IPS-NIHi7 (cell line): Measurements from ENCODE around the gene CPEB1.

Source experiments
- DNase-seq: peaks from one replicate; pipeline ENCODE4 v3.0.0; 2012; ENCODE audit warnings: mixed read lengths; ENCODE audit errors: extremely low spot score

The CPEB1 gene

DNA sequence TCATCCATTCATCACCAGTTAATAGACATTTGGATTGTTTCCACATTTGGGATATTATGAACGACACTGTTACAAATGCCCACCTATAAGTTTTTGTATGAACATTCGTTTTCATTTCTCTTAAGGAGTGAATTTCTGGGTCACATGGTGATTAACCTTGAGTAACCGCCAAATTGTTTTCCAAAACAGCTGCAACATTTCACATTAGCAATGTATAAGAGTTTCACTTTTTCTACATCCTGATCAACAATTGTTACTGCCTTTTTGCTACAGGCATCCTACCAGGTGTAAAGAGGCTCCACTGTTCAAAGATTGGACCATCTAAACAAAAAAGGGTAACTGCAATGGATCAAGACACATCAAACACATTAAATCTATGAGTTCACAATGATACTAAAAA is 52.0 kb downstream of the CPEB1 start:
- DNase-seq = no peak

DNA sequence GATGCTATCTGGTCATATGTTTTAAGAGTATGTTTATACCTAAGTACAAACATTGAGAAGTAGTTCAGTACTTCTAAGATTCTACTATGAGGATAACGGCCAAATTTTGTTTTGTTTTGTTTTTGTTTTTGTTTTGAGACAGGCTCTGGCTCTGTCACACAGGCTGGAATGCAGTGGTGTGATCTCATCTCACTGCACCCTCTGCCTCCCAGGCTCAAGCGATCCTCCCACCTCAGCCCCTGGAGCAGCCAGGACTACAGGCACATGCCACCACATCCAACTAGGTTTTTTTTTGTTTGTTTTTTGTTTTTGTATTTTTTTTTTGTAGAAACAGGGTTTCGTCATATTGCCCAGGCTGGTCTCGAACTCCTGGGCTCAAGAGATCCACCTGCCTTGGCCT is 59.4 kb downstream of the CPEB1 start:
- DNase-seq = no peak

DNA sequence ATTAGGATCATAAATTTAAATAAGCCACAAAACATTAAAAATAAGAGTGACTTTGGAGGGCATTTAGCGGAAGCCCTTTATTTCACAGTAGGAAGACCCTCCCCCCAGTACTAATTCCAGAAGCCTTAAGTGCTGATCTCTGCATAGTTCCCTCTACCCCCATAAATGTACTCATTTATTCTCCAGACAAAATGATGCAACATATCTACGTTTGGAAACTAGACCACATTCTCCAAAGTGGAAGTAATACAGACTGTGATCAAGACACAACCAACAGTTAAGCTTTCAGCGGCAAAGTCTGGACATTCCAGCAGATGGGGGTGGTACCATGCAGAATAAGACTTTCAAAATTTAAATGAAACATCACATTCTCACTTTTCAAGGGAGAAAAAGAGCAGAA is 62.1 kb downstream of the CPEB1 start:
- no peak for DNase-seq

DNA sequence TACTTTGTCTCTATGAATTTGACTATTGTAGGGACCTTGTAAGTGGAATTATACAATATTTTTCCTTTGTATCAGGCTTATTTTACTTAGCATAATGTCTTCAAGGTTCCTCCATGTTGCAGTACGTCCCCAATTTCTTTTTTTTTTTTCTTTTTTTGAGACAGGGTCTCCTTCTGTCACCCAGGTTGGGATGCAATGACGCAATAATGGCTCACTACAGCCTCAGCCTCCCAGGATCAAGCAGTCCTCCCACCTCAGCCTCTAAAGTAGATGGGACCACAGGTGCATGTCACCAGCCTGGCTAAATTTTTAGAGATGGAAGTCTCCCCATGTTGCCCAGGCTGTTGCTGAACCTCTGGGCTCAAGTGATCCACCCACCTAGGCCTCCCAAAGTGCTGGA is 66.5 kb downstream of the CPEB1 start:
- DNase-seq = no peak

DNA sequence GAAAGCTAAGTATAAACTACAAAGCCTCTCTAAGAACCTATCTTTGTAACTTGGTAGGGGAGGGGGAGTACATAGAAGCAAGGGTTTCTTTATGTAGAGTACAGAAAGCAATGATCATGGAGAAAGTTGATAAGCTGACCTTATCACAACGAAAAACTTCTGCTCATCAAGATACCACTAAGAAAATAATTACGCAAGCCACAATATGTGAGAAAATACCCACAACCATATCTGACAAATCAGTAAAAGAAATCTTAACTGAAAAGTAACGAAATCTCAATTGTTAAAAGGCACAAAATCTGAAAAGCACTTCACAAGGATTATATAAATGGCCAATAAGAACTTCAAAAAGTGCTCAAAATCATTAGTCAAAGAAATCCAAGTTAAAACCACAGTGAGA is 71.8 kb downstream of the CPEB1 start:
- no peak for DNase-seq

DNA sequence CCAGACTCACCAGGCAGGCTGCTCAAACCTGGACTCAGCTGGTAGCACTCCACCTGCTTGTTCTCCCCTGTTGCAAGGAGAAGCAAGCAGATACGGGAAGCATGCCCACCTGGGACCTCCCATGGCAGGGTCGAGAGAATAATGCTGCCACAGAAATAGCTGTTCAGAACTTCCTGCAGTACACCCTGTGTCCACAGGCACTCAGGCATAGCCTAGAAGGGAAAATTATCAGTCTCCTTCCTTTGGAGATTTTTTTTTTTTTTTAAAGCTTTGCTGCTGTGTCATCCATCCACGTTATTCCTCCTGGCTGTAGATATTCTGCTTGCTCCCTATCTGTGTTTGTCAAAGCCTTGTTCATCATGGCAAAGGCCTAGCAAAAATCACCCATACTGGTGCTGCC is 74.2 kb downstream of the CPEB1 start:
- no peak for DNase-seq

DNA sequence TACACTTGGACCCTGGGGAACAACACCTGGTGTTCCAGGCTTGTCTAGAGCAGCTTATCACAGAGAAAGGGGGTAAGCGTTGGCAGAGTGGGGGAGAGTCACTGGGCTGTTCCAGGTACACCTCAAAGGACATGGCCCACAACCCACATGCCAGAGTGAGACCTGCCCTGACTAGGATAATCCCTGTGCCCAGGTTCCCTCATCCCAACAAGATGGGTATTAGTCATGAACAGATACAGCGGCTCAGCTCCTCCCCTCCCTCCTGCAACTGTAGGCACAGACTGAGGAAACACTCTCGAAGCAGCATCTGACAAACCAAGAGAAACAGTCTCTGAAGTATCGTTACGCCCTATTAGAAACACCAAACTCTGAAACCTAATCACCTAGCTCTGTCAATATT is 74.9 kb downstream of the CPEB1 start:
- DNase-seq = no peak

DNA sequence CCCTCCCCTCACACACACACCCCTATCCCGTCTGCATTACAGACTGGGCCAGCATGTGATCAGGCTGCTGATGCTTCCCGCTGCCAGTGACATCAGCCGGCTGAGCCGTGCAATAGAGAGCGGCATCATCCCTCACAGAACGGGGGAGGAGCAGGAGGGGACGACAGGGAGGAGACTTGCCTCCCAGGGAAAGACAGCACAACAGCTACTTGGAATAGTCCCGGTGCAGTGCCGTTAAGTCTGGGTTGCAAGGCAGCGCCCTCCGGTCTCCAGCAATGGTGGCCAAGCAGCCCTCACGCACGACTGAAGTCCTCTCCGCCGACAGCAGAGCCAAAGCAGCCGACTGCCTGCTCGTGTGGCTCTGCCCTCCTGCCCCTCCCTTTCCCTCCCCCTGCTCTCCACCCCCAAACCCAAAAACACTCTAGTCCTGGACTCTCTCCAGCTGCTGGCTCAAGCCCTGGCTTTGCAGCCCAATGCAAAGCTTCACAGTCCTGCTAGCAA is 75.4 kb downstream of the CPEB1 start:
- peak; percentile 79 for DNase-seq

DNA sequence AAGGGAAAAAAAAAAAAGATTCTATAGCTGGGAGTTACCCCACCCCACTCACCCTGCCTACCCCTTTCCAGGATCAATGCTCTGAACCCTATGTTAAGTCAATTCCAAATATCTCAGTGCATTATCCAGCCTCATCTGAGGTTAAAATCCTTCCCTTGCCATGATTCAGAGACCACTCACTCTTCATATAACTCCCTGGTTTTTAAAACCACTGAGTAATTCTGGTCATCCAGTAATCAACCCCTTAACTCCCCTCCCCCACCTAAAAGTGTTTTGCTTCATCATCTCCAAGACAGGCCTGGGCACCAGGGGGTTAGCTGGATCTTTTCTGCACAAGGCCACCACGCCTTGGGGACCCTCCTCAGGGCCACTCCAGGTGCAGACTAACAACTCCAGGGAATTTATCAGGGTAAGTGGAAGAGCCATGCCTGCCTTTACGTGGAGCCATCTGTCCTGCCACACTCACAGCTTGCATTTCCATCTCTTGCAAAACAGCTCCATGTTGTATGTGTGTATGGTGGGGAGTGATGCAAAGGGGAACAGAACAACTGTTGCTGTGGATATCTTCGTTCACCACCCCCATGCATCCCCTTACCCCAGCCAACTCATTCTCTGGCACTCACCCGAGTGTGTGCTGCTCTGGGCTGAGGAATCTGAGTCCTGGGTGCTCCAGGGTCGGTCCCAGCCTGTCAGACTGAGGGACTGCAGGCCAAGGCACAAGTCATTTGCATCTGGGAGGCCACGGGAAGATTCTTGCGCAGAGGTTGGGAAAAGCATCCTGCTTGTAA is 76.2 kb downstream of the CPEB1 start:
- no peak for DNase-seq

DNA sequence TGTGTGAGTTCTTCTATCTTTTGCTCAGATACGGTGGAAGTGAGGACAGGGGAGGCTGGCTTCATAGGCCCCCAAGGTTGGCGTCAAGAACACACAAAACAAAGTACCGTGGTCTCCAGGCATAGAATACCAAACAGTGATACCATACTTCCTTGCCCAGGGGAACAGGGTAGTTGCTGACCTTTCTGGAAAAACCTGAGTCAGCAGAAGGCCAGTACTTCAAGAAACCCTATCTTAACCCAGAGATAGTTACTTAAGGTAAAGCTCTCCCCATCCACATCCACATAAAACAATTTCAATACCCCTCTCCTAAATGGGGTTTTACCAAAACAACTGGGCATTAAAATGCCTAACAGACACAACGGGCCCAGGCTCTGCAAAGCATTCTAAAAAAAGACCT is 77.3 kb downstream of the CPEB1 start:
- no peak for DNase-seq

DNA sequence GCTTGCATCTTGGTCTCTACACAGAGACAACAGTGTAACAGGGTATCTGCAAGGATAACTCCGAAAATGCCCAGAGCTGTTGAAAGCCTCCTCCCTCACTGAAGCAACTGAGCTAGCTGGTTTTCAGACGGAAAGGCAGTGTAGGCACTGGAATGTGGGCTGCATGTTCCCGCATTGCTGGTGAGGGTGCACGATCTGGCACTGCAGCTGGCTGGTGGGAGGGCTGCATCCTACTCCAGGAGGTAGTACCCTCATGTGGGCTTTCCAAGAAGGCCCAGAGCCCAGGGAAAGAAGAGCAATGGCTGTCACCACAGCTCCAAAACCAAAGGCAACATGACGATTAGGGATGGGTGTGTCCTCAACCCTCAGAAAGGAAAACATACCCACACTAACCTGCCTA is 78.2 kb downstream of the CPEB1 start:
- no peak for DNase-seq

DNA sequence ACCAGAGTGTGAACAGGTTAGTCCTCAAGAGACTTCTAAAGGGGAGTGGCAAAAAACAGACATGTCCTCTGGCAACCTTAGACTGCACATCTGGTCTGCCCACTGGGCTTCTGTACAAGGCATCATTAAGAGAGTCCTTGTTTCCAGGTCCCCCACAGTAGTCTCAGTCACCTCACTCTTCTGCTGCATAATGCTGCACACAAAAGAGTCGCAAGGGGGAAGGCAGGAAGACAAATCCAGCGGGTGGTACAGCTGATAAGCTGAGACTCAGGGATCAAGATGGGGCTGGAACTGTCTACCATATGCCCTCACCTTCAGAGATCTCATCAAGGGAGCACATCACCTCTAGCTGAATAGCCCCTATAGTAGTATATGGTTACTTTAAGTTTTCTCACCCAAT is 79.5 kb downstream of the CPEB1 start:
- DNase-seq = no peak

DNA sequence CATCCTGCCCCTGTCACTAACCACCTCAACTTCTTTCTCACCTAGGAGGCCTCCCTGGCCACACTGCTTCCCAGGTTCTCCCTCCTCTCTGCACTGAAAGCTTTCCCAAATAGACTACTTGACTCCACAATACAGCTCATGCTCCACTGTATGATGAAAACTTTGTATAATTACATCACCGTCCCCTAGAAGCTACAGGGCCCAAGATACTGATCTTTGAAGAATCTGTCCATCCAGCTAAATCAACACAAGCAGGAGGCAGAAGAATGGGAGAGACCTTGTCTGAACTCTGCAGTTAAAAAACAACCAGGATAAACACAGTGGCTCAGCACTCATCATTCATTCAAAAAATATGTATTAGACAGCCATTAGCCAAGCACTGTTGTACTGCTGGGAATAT is 80.5 kb downstream of the CPEB1 start:
- no peak for DNase-seq

DNA sequence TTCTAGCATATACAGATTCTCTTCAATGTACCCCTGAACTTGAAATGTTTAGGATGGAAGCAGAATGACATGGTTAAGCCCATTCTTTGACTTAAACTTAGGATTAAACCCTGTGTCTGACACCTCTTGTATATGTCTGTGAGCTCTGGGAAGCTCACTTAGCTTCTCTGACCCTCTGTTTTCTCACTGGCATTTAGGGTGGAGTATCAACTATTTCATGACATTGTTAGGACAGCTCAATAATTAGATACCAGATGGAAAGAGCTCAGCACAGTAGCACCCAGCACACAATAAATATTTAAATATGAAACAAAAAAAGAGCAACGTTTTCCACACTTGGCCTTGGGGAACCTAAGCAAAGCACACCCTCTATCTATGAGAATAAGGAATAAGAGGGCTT is 88.7 kb downstream of the CPEB1 start:
- DNase-seq = no peak

DNA sequence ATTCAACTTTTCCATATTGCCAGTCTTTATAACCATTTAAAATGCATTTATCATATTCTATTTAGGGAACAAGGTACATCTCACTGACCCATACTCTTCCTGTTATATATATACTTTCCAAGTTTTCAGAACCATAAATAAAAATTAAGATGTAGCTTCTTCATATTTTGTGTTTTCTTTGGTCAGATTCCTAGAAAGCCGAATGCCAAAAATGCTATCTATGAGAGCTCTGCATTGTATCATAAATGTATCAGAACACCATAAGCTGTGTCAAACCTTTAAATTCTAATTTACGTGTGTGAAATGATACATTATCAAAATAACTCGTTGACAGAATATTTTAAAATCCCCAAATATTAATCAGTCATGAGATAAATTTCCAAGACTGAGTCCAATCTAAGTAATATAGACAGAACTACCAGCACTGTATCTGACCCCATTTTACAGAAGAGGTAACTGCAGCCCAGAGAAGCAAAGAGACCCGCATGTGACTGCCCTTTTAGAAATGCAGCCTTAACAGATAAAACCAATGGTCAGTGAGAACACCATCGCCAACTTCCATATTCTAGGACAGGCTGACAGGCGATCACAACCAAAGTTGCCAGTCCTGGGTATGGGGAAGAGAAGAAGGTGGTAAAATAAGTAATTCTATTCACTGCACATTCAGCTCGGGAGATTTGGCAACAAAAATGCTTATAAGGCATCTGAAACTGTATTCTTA is 90.7 kb downstream of the CPEB1 start:
- no peak for DNase-seq

DNA sequence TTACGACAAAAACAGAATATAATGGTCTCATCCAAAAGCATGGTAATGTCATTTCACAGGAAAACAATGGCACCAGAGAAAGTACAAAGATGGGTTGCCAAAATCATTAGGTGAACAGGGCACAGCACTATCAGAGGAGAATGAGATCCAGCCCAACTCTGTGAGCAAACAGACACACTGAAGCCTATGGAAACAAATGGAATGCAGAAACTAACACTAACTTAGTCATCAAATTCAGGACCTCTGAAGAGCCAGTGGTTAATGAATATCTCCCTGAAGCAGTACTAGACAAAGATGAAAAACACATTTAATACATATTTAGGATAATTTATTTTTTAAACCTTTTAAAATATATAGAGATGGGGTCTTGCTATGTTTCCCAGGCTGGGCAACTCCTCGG is 92.3 kb downstream of the CPEB1 start:
- no peak for DNase-seq

DNA sequence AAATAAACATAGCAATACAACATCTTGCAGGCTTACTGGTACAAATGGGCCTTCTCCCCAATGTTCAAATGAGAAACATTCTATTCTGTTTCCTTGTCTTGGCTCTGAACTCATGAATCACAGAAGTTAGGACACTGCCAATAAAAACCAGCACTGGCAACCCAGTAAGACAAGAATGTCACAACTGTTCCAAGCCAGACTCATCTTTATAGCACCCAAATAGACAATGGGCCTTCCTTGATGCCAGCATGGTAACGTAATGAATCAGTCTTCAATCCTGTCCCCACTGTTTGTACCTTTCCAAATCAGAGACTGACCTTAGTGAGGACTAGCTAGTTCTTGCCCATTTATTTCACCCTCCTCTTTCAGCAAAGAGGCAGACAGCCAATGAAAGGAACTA is 92.8 kb downstream of the CPEB1 start:
- DNase-seq = no peak

DNA sequence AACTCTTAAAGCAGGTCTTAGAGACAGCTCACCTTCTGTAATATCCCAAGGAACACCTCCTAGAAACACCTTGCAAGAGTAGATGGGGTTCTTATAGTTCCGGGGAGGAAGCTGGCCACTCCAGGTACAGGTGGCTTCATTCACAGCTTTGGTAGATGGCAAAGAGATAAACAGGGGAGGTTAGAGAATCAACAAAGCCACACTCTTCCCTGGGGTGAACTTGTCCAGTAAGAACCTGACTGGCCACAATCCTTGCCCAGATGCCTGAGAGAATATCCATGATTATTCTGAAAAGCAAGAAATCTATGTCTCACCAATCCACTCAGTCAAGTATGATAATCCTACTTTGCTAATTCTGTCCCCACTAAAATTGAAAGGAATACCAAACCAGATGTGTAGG is 93.3 kb downstream of the CPEB1 start:
- DNase-seq = no peak

DNA sequence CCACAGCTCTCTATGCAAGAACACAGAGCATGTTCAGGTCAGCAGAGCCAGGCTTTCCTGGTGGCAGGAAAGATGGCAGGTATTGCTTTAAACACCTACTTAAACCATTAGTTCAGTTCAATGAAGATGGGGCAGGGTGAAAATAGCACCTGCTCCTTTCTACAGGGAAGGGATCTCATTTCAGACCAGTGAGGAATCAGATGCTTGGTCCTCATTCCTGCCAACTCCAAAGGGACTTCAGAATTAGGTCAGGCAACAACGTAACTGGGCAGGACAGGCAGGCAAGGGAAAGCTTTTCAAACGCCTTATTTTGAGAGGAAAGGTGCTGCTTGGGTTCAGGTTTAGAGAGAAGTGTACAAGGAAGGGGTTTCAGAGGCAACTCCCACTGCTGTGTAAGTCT is 94.3 kb downstream of the CPEB1 start:
- no peak for DNase-seq

DNA sequence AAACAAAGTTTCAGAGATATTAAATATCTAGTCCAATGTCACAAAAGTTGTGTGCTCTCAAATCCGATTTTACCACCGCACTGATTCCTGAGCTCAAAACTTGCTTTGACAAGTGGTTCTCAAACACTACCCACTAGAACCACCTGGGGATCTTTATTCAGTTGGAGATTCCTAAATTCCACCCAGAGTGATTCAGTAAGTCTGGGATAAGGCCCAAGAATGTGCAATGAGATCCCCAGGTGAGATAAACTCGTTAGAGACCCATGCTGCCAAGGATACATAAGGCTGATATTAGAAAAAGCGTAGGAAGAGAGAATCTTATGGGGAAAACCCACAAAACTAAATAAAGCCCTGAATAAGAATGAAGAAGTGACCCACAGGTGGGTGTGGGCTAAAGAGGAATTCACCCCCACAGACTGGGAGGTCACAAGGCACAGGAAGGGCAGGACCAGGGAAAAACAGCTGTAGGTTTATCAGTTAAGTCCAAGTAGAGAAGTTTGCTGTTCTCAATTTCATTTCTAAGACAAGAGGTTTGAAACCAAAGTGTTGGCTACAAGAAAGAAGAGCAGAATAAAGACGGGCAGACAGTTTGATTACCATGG is 95.4 kb downstream of the CPEB1 start:
- DNase-seq = no peak

DNA sequence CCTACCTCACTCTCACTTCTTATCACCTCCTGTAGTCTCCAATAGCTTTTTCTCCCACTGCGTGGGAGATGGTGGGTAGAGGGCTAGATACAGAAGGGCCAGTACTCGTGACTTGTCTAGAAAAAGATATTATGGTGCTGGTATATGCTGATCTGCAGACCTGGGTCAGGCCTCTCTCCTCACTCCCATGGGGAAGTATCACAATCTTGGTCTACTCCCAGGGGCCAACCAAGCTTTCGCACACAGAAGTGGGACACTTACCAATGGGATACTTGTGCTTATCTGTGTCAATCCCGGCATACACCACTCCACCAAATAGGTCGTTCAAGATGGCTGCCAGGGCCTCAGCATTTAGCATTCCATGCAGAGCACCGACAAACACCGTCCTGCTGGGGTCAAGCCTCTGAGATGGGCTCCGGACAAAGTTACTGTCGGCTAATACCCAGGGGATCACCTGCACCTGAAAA is 97.9 kb downstream of the CPEB1 start:
- no peak for DNase-seq

DNA sequence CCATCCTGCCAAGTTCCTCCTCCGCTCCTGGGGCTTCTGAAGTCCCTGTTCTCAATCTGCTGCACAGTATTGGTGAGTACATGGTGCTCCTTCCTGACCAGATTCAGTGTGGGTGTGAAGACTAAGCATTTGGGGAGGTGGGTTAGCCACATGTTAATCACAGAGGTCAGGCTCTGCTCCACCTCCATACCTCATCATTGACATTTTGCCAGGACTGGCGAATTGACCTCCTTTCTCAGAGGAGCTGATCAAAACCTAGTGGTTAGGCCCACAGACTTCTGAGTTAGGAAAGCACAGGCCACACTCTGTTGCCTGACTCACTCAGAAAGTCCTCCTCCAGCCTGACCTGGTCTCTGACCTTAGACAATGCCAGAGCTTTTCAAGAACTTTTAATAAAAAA is 98.5 kb downstream of the CPEB1 start:
- DNase-seq = no peak

DNA sequence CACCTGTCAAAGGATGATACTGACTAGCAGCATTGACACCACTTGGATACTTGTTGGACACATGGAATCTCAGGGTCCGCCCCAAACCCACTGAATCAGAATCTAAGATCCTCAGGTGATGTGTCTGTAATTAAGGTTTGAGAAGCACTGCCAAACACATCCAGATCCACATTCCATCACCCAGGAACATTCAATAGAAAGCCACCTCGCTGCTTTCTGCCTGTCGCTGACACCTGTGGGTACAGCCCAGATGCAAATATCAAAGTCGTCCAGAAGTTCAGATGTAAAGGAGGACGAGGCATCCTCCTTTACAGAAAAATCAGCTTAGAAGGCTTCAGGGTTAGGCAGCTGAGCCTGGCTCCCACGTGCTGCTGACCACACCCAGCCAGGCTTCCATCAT is 101.7 kb downstream of the CPEB1 start:
- DNase-seq = no peak
